ENCODE measurements around the gene SLC35B4. TPM values are rescaled to one million over a fixed set of nuclear protein-coding genes. Genes with fewer than 3 reads are reported as not detected.

The SLC35B4 gene
- 20.1 and 21.5 TPM in 2 replicates for total RNA-seq

GRCh38 chr7:134316539-134317344 is at the start of gene SLC35B4:
TSS of gene SLC35B4 (minus strand) at chr7:134316930. CDS start at chr7:134316751, 179 bp downstream.

Other genes starting within 250 kb of the SLC35B4 start
- under 0.01 and 0.13 TPM in 2 replicates for gene LRGUK, start 189.6 kb downstream of the SLC35B4 start, total RNA-seq
- 72.8 and 82.0 TPM in 2 replicates for gene AKR1B1, start 142.2 kb upstream of the SLC35B4 start, total RNA-seq
- 2.2 and 2.4 TPM in 2 replicates for gene AKR1B10, start 210.6 kb upstream of the SLC35B4 start, total RNA-seq
- gene AKR1B15, start 232.2 kb upstream of the SLC35B4 start, total RNA-seq: not detected in 2 replicates

All from aortic smooth muscle cell (primary cell).